Measurements from ENCODE around the gene MSH3.

GRCh38 chr5:80853413-80853812, 199.0 kb downstream of the MSH3 start:
- no peak for TF ChIP-seq CTCF (tag by site-specific recombination; IDR thresholded peaks at IDR 0.05)
- no peak for TF ChIP-seq KLF7 (tag by site-specific recombination; IDR thresholded peaks at IDR 0.05; ENCODE audit: borderline replicate concordance)
- TF ChIP-seq PBX3 (CRISPR knock-in tag; IDR thresholded peaks at IDR 0.05) = no peak

All from HEK293 (cell line).